Measurements from ENCODE around the gene VPS37B.

VPS37B gene

DNA sequence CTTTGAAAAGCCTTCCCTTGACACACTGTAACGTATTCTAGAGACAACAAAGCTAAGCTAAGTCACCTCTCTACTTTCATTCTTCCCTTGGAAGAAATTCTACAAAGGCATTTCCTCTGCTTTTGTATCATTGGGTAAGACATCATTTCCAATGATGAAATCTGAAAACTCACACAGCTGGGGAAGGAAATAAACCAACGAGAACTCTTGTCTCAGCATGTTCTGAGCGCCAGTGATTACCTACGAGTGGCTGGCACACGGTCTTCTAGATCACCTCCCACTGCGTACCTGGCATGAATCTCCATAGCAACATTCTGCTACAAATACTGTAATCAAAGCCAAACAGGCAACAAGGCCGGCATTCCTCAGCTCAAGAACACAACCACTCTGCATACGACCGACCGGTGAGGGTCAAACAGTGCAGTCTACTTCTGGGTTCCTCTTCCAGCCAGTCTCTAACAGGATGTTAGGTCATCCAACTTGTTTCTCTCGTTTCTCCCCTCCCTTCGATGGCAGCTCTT is 7.6 kb downstream of the VPS37B start:
- no peaks in the 10 kb centered on the region for H3K9me3 ChIP-seq (replicated peaks; ENCODE audit: low read length)
- H3K4me3 ChIP-seq (ENCODE audit: low read length): no peak overlapping the region
- no peak overlapping the region for H3K9ac ChIP-seq (ENCODE audit: low read depth, low read length)
- H3K27me3 ChIP-seq (ENCODE audit: control insufficient read depth, insufficient read depth, low read length): no peaks in the 10 kb centered on the region
- H3K36me3 ChIP-seq (ENCODE audit: insufficient read depth, low read length): no peaks in the 10 kb centered on the region
- peaks cover 61% of the 10 kb centered on the region for H3K4me1 ChIP-seq (ENCODE audit: control insufficient read depth, insufficient read depth, low read length)
- H3K4me2 ChIP-seq (ENCODE audit: low read length): peak overlapping the region; percentile 47

- no peak overlapping the region for H3K4me3 ChIP-seq (ENCODE audit: low read length)
- no peak overlapping the region for H3K9ac ChIP-seq (ENCODE audit: low read depth, low read length)
Measured at GRCh38 chr12:122887819-122888212, 8.1 kb downstream of the VPS37B start.

DNA sequence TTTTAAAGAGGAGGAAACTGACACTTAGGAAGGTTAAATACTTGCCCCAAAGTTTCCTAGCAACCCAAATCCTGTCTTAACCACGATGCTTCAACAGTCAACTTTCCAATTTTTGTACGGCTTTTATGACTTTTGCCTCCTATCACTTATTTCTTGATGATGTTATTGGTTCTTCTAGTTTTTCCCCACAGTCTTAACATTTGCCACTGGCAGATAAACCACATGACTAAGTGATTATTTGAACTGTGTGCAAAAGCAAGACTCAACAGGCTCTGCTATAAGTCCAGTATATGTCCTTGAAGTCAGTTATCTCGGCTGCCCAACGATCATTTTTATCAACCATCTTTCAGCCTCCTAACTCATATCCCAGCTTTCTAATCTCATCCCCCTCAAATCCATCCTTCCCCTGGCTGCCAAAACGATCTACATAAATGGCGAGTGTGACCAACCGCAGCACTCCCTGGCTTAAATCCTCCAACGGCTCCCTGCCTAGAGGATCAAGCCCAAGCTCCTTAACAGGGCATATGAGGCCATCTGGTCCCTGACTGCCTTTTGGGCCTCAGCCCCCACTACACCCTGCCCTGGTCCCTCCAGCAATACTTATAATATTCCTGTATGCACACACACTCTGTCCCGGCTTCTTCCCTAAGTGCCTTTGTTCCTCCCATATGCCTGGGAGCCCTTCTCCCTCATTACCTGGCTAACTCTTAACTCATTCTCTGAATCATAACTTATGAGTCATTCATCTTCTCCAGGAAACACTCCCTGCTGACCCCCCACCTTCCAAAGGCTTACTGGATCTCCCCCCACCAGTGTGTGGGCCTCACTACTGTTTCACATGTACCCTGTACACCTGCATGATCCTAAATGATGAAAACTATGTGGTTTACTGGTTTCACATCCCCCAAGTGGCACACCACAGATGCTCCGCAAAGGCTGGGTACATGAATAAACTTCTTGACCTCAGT is 8.8 kb downstream of the VPS37B start:
- H3K4me1 ChIP-seq (ENCODE audit: control insufficient read depth, insufficient read depth, low read length): peaks cover 50% of the 10 kb centered on the region
- H3K36me3 ChIP-seq (ENCODE audit: insufficient read depth, low read length): no peaks in the 10 kb centered on the region
- H3K9ac ChIP-seq (ENCODE audit: low read depth, low read length): no peak overlapping the region
- peak overlapping the region; percentile 43 for H3K4me2 ChIP-seq (ENCODE audit: low read length)
- no peaks in the 10 kb centered on the region for H3K27me3 ChIP-seq (ENCODE audit: control insufficient read depth, insufficient read depth, low read length)
- peak overlapping the region; percentile 9 for H3K4me3 ChIP-seq (ENCODE audit: low read length)
- no peaks in the 10 kb centered on the region for H3K9me3 ChIP-seq (replicated peaks; ENCODE audit: low read length)

More at GRCh38 chr12:122887819-122888212, 8.1 kb downstream of the VPS37B start:
- Histone ChIP-seq H3K4me2 (ENCODE audit: low read length) (peak overlapping the region; percentile 47), H3K36me3 (ENCODE audit: insufficient read depth, low read length) (no peaks in the 10 kb centered on the region), H3K4me1 (ENCODE audit: control insufficient read depth, insufficient read depth, low read length) (peaks cover 57% of the 10 kb centered on the region), H3K9me3 (replicated peaks; ENCODE audit: low read length) (no peaks in the 10 kb centered on the region), H3K27me3 (ENCODE audit: control insufficient read depth, insufficient read depth, low read length) (no peaks in the 10 kb centered on the region)

DNA sequence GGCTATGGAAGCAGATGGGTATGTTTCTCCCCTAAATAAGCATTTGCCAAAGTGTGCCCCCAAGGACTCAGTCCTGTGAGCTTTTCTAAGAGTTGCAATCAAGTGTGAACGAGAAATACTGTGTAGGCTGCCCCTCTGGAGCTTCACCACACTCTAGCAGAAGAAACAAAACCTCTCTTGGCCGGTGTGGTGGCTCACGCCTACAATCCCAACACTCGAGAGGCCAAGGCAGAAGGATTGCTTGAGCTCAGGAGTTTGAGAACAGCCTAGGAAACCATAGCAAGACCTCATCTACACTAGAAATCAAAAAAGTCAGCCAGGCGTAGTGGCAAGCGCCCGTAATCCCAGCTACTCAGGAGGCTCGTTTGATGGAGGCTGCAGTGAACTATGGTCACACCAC is 9.8 kb downstream of the VPS37B start:
- no peaks in the 10 kb centered on the region for H3K9me3 ChIP-seq (replicated peaks; ENCODE audit: low read length)
- H3K4me3 ChIP-seq (ENCODE audit: low read length): no peak overlapping the region
- H3K4me1 ChIP-seq (ENCODE audit: control insufficient read depth, insufficient read depth, low read length): peaks cover 43% of the 10 kb centered on the region
- H3K27me3 ChIP-seq (ENCODE audit: control insufficient read depth, insufficient read depth, low read length): no peaks in the 10 kb centered on the region
- H3K36me3 ChIP-seq (ENCODE audit: insufficient read depth, low read length): no peaks in the 10 kb centered on the region
- H3K4me2 ChIP-seq (ENCODE audit: low read length): no peak overlapping the region
- no peak overlapping the region for H3K9ac ChIP-seq (ENCODE audit: low read depth, low read length)

DNA sequence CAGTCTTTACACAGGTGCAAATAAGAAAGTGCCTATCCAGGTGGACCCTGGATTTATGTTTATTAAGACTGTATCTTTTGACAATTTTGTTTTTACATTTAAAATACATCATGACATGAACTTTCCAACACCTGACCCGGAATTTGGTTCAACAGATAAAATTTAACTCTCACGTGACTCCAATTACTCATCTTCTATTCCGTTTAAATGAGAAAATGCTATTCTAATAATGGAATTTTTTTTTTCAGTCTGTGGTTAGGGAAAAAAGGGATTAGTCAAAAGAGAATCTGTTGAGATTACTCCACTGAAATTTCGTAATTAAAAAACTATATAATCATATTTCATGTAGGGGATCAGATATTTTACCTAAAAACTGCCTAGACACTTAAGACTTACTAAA is 11.1 kb downstream of the VPS37B start:
- H3K4me1 ChIP-seq (ENCODE audit: control insufficient read depth, insufficient read depth, low read length): peaks cover 46% of the 10 kb centered on the region
- H3K36me3 ChIP-seq (ENCODE audit: insufficient read depth, low read length): no peaks in the 10 kb centered on the region
- no peaks in the 10 kb centered on the region for H3K9me3 ChIP-seq (replicated peaks; ENCODE audit: low read length)
- no peak overlapping the region for H3K4me2 ChIP-seq (ENCODE audit: low read length)
- no peak overlapping the region for H3K4me3 ChIP-seq (ENCODE audit: low read length)
- no peak overlapping the region for H3K9ac ChIP-seq (ENCODE audit: low read depth, low read length)
- H3K27me3 ChIP-seq (ENCODE audit: control insufficient read depth, insufficient read depth, low read length): no peaks in the 10 kb centered on the region

- Histone ChIP-seq H3K36me3 (ENCODE audit: insufficient read depth, low read length) (no peaks in the 10 kb centered on the region), H3K27me3 (ENCODE audit: control insufficient read depth, insufficient read depth, low read length) (no peaks in the 10 kb centered on the region), H3K4me1 (ENCODE audit: control insufficient read depth, insufficient read depth, low read length) (peaks cover 52% of the 10 kb centered on the region), H3K9ac (ENCODE audit: low read depth, low read length) (no peak overlapping the region), H3K9me3 (replicated peaks; ENCODE audit: low read length) (no peaks in the 10 kb centered on the region), H3K4me2 (ENCODE audit: low read length) (no peak overlapping the region), H3K4me3 (ENCODE audit: low read length) (no peak overlapping the region)
Measured at GRCh38 chr12:122884091-122884826, 11.7 kb downstream of the VPS37B start.

GRCh38 chr12:122882908-122883558 is 12.9 kb downstream of the VPS37B start:
- no peaks in the 10 kb centered on the region for H3K36me3 ChIP-seq (ENCODE audit: insufficient read depth, low read length)
- no peak overlapping the region for H3K9ac ChIP-seq (ENCODE audit: low read depth, low read length)
- no peaks in the 10 kb centered on the region for H3K27me3 ChIP-seq (ENCODE audit: control insufficient read depth, insufficient read depth, low read length)
- no peak overlapping the region for H3K4me3 ChIP-seq (ENCODE audit: low read length)
- H3K4me2 ChIP-seq (ENCODE audit: low read length): no peak overlapping the region
- H3K9me3 ChIP-seq (replicated peaks; ENCODE audit: low read length): no peaks in the 10 kb centered on the region
- peaks cover 44% of the 10 kb centered on the region for H3K4me1 ChIP-seq (ENCODE audit: control insufficient read depth, insufficient read depth, low read length)

DNA sequence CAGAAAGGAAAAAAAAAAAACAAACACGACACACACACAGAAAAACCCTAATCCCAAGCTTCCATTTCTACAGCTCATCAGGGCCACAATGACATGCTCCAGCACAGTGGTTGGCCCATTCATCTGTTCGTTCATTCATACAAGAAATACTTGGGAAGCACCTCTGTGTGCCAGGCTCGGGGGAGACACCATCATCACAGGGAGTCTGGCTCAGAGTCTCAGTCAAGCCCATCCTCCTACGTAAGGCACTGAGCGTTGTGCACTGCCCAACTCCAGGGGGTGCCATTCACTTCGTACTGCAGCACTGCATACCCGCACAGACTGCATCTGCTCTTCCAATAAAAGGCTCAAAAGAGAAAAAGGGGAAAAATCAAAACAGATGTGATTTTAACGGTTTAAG is 15.3 kb downstream of the VPS37B start:
- peaks cover 3% of the 10 kb centered on the region for H3K36me3 ChIP-seq (ENCODE audit: insufficient read depth, low read length)
- peaks cover 32% of the 10 kb centered on the region for H3K4me1 ChIP-seq (ENCODE audit: control insufficient read depth, insufficient read depth, low read length)
- H3K4me3 ChIP-seq (ENCODE audit: low read length): peak overlapping the region; percentile 3
- peak overlapping the region; percentile 29 for H3K4me2 ChIP-seq (ENCODE audit: low read length)
- H3K9me3 ChIP-seq (replicated peaks; ENCODE audit: low read length): no peaks in the 10 kb centered on the region
- peak overlapping the region; percentile 5 for H3K9ac ChIP-seq (ENCODE audit: low read depth, low read length)
- no peaks in the 10 kb centered on the region for H3K27me3 ChIP-seq (ENCODE audit: control insufficient read depth, insufficient read depth, low read length)

DNA sequence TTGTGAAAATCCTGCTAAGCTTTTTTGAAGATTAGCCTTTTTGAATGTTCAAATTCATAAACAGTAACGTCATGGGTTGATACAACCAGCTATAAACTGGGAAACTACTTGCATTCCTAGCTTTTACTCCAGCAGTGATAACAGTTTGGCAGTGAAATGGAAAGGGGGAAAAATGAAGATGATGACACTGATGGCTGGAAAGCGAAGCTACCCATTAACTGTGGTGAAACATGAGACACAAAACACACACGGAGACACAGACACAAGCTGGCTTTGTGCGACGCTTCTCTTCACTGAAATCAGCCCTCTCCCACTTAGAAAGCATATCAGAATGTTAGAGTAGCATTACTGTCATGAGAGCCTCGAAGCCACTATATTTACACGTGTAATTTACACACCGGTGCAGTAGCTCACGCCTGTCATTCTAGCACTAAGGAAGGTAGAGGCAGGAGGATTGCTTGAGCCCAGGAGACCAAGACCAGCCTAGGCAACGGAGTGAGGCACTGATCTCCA is 15.7 kb downstream of the VPS37B start:
- Histone ChIP-seq H3K27me3 (ENCODE audit: control insufficient read depth, insufficient read depth, low read length) (no peaks in the 10 kb centered on the region), H3K9ac (ENCODE audit: low read depth, low read length) (peak overlapping the region; percentile 5), H3K4me1 (ENCODE audit: control insufficient read depth, insufficient read depth, low read length) (peaks cover 32% of the 10 kb centered on the region)

GRCh38 chr12:122878780-122879612 is 16.9 kb downstream of the VPS37B start:
- peaks cover 32% of the 10 kb centered on the region for H3K4me1 ChIP-seq (ENCODE audit: control insufficient read depth, insufficient read depth, low read length)
- H3K36me3 ChIP-seq (ENCODE audit: insufficient read depth, low read length): peaks cover 3% of the 10 kb centered on the region
- no peak overlapping the region for H3K9ac ChIP-seq (ENCODE audit: low read depth, low read length)
- H3K4me3 ChIP-seq (ENCODE audit: low read length): no peak overlapping the region
- H3K27me3 ChIP-seq (ENCODE audit: control insufficient read depth, insufficient read depth, low read length): no peaks in the 10 kb centered on the region
- H3K9me3 ChIP-seq (replicated peaks; ENCODE audit: low read length): no peaks in the 10 kb centered on the region
- no peak overlapping the region for H3K4me2 ChIP-seq (ENCODE audit: low read length)

More for the DNA sequence above, 15.7 kb downstream of the VPS37B start:
- Histone ChIP-seq H3K36me3 (ENCODE audit: insufficient read depth, low read length) (peaks cover 3% of the 10 kb centered on the region), H3K4me3 (ENCODE audit: low read length) (peak overlapping the region; percentile 3), H3K4me2 (ENCODE audit: low read length) (peak overlapping the region; percentile 29), H3K9me3 (replicated peaks; ENCODE audit: low read length) (no peaks in the 10 kb centered on the region)

Measured in skeletal muscle satellite cell (primary cell).